ENCODE measurements around the gene C1orf21. TPM values are rescaled to one million over a fixed set of nuclear protein-coding genes. Genes with fewer than 3 reads are reported as not detected.
"Not testable (repeated sequence)": the region's sequence is repeated elsewhere in the genome, so short reads cannot be mapped to it uniquely, and the experiment has no call there.

Gene C1orf21
- total RNA-seq, 1 donor from 2014 or later, result 20.4 TPM

- no peak for DNase-seq
Measured at GRCh38 chr1:184604152-184604900, 217.5 kb downstream of the C1orf21 start.

DNA sequence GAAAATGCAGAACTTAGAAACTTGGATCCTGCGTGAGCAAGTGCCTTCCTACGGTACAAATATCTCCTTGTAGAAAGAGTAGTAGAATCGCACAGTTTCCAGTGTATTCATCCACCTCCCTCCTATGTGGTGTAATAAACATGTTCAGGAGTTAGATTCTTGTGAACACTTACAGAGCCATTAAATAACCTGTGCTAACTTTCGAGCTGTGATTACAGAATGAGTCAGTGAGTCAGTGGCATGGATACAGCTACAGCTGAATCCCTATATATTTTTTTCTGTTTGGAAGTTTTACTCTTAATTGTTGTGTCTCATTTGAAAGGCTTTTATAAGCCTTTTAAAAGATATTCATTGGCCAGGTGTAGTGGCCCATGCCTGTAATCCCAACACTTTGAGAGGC, 219.1 kb downstream of the C1orf21 start:
- no peak for DNase-seq

DNA sequence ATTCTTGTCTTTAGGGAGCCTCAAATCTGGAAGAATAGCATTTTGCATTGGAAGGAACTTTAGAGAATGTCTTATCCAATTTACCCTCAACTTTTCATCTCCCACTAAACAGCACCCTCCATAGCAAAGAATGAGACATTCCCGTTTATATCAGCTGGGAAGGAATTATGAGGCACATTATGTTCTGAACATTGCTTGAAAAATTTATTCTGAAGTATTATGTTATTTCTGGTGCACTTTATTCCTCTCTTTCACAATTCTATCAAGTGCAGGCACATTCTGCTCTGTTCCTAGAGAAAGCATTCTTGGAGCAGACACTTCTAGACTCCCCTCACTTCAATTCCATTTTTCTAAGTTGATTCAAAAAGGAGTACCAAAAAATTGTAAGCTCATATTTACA, 220.0 kb downstream of the C1orf21 start:
- DNase-seq, result no peak

GRCh38 chr1:184608581-184608980, 221.8 kb downstream of the C1orf21 start:
- DNase-seq, result no peak

DNA sequence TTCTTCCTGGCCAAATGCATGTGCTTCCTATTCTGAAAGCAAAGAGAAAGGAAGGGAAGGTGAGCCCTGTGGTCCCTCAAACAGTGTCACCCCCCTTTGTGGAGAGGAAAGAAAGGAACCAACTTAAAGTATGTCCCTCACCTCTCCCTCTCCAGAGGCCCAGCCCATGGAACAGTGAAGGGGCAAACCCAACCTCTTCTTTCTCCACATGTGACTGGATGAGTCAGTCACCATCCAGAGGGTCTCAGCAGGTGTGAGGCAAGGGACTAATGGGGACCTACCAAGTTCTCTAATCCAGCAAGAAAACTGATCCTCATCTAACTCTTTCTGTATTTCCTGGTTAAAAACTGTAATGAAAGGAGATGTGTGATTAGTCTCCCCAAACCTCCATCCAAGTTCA, 222.2 kb downstream of the C1orf21 start:
- DNase-seq, result no peak

GRCh38 chr1:184610876-184611595, 224.2 kb downstream of the C1orf21 start:
- DNase-seq, result peak; percentile 9

- DNase-seq, result not testable (repeated sequence)
Measured at GRCh38 chr1:184612229-184612628, 225.4 kb downstream of the C1orf21 start.

DNA sequence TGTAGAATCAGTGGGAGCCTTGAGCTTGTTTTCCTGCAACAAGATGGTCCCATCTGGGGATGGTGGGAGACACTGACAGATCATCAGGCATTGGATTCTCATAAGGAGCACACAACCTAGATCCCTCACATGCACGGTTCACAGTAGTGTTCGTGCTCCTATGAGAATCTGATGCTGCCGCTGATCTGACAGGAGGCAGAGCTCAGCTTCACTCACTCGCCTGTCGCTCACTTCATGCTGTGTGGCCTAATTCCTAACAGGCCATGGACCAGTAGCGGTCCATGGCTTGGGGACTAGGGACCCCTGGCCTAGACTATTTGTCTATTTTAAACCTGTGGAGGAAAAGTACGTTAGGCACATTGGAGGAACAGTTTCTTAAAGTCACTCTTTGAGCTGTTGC, 227.8 kb downstream of the C1orf21 start:
- DNase-seq, result no peak

- peak; percentile 38 for DNase-seq
Measured at GRCh38 chr1:184615301-184615700, 228.5 kb downstream of the C1orf21 start.

DNA sequence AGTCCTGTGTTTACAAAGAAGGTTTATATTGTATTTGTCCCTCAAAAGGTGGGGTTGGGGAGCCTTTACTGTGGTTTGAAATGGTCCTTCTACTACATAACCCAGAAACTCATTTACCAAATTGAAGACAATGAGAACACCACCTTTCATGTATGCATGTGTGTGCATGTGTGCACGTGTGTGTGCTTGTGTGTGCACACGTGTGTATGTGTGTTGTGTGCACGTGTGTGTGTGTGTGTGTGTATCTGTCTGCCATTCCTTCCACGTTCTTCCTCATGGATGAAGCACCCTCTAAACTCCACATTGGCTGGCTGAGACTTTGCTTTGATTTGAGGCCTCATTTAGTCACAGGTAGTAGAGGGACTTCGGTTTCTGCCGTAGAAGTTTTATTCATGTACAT, 229.7 kb downstream of the C1orf21 start:
- no peak for DNase-seq

- DNase-seq, result no peak
Measured at GRCh38 chr1:184617433-184618029, 230.7 kb downstream of the C1orf21 start.

- no peak for DNase-seq
Measured at GRCh38 chr1:184618851-184619250, 232.0 kb downstream of the C1orf21 start.

DNA sequence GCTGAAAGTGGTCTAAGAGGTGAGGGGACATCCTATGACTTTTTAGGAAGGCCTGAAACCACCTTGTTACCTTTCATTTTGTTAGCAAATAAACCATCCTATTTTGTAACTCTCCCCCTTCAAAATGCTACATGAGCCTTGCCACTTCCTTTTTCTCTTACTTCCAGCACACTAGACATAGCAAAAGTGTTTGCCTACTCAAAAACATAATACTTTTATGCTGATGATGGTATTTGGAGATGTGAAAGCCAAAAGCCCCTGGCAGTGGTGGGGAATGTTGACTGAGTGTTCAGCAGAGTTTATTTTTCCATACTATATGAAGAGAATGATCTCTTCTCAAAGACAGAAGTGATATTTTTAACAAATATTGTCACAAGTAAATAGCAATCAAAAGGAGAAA, 233.6 kb downstream of the C1orf21 start:
- no peak for DNase-seq

DNA sequence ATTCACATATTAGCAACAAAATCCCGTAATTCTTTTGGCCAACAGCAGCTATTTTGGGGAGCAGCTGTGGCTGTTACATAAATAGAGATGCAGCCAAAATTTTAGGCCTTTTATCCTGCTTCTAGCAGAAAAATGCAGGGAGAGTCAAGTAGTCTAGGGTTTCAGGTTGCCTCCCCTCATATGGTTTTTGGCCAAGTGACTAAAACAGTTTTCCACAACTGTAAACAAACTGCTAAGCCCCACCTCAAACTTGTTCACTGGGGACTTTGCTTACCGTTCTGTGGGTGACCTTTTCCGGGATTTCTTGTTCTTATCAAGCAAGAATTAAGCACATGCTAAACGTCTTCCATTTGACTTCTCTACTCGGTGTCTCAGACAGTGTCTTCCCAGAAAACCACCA, 234.4 kb downstream of the C1orf21 start:
- DNase-seq, result peak; percentile 91

DNA sequence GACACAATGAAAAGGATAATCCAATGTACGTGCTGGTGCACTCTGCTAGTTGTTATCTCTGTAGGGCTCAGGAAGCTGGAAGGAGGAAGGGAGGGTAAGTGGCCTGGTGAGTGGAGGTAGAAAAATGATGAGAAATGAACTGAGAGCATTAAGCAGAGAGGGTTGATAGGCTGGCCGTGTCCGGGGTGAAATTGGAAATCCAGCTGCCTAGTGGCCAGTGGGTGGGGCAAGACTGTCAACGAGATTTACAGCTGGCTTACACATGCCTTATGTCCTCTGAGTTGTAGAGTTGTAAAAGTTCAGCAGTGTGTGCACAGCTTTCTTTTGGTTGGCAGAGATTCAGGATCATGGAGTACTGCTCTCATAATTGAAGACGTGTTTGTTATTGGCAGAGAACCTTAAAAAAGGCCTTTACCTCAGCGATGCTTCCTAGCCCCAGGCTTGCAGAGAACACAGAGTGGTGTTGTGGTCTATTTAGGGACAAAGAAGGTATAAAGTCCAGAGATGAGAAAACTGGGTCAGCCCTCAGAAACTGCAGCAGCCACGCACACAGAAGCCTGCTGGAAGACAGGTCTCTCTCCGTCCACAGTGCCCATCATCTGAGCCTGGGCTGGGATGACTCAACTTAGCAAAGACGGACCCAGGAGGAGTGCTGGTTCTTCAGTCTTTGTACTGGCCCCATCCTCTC, 235.5 kb downstream of the C1orf21 start:
- peak; percentile 91 for DNase-seq

DNA sequence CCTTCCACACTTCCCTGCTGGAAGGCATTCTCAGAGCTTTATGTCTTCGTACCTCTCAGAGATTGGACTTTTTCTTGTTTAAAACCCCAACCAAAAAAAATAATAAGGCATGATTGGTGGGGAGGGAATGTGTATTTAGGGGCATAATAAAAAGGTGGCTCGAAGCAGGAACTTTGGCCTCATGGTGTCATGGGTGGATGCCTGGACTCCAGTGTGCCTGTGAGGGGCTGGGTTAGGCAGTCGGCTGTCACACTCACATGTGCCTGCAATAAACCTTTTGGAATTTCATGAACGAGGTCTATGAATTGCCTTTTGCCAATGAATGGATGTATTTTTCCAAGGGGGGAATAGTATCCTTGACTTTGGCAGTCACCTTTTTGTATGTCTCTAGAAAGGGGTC, 236.6 kb downstream of the C1orf21 start:
- no peak for DNase-seq

- DNase-seq, result no peak
Measured at GRCh38 chr1:184624051-184624450, 237.2 kb downstream of the C1orf21 start.

GRCh38 chr1:184624626-184625025, 237.8 kb downstream of the C1orf21 start:
- DNase-seq, result no peak

- DNase-seq, result no peak
Measured at GRCh38 chr1:184625271-184625670, 238.4 kb downstream of the C1orf21 start.

GRCh38 chr1:184626076-184627006, 239.5 kb downstream of the C1orf21 start:
- DNase-seq, result no peak

- DNase-seq, result no peak
Measured at GRCh38 chr1:184627007-184627341, 240.1 kb downstream of the C1orf21 start.

GRCh38 chr1:184629266-184629665, 242.4 kb downstream of the C1orf21 start:
- no peak for DNase-seq

All from skin of body (tissue), 2 donors.